Measurements from ENCODE around the gene PML.
"Not testable (repeated sequence)": the region's sequence is repeated elsewhere in the genome, so short reads cannot be mapped to it uniquely, and the experiment has no call there.

Gene PML

DNA sequence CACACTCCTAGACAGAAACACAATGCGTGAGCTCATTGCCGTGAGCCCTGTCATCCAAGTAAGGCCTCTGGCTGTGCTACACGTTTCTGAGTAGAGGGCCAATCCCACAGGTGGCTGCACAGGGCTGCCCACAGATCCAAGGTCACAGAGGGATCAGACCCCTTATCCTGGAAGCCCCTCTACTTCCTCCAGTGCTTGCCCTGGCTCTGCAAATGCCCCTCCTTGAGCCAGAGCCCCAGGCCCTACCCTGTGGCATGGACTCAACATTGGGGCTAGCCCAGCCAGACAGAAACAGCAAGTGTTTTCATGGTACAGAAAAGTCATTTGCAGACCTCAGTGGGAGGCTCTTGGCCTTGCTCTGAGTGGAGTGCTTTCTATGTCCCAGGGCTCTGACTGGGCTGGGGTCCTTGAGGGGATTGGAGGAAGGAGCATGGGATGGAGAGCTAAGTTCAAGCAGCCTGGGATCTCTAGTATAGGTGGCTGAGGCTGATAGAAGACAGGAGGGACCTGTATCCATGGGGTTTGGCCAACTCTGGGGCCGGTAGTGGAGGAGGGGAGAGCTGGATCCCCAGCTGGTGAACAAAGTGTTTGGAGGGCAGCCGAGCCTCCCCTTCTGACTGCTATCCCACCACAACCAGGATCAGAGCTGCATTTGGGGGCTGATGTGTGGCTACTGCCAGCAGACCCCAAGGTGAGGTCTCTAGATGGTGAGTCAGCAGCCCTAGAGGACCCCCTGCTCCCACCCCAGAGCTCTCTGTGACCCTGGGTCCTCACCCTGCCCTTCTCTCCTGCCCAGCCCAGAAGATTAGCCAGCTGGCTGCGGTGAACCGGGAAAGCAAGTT lies 49.1 kb downstream of the PML start:
- peak overlapping the region; percentile 41 for H3K27ac ChIP-seq (ENCODE audit: low read depth, low read length)
- peak overlapping the region in 2 of 5 donors; percentile 7 to 11 for H3K9ac ChIP-seq (ENCODE audit: low read length in 5 of 5)
- peaks cover 0 to 44% (median 23%) of the 10 kb centered on the region in 5 donors for H3K36me3 ChIP-seq (ENCODE audit: control insufficient read depth in 5 of 5, insufficient read depth in 5 of 5, low read length in 5 of 5)
- H3K4me3 ChIP-seq (ENCODE audit: low read depth in 1 of 5, low read length in 5 of 5) = peak overlapping the region in 1 of 5 donors; percentile 11
- peaks cover 24 to 89% (median 70%) of the 10 kb centered on the region in 5 donors for H3K4me1 ChIP-seq (ENCODE audit: control insufficient read depth in 5 of 5, insufficient read depth in 5 of 5, low read length in 5 of 5)
- no peaks in the 10 kb centered on the region for H3K9me3 ChIP-seq (ENCODE audit: control insufficient read depth in 5 of 5, low read length in 5 of 5)
- H3K27me3 ChIP-seq (ENCODE audit: control insufficient read depth in 5 of 5, insufficient read depth in 4 of 5, low read length in 5 of 5) = no peaks in the 10 kb centered on the region

- Histone ChIP-seq H3K27me3 (ENCODE audit: control insufficient read depth in 5 of 5, insufficient read depth in 4 of 5, low read length in 5 of 5) (no peaks in the 10 kb centered on the region), H3K27ac (ENCODE audit: low read depth, low read length) (peak overlapping the region; percentile 41), H3K4me3 (ENCODE audit: low read depth in 1 of 5, low read length in 5 of 5) (no peak overlapping the region), H3K9me3 (ENCODE audit: control insufficient read depth in 5 of 5, low read length in 5 of 5) (no peaks in the 10 kb centered on the region), H3K4me1 (ENCODE audit: control insufficient read depth in 5 of 5, insufficient read depth in 5 of 5, low read length in 5 of 5) (peaks cover 20 to 85% (median 63%) of the 10 kb centered on the region in 5 donors), H3K36me3 (ENCODE audit: control insufficient read depth in 5 of 5, insufficient read depth in 5 of 5, low read length in 5 of 5) (peaks cover 0 to 44% (median 23%) of the 10 kb centered on the region in 5 donors), H3K9ac (ENCODE audit: low read length in 5 of 5) (no peak overlapping the region)
Measured at GRCh38 chr15:74044267-74045110, 50.0 kb downstream of the PML start.

DNA sequence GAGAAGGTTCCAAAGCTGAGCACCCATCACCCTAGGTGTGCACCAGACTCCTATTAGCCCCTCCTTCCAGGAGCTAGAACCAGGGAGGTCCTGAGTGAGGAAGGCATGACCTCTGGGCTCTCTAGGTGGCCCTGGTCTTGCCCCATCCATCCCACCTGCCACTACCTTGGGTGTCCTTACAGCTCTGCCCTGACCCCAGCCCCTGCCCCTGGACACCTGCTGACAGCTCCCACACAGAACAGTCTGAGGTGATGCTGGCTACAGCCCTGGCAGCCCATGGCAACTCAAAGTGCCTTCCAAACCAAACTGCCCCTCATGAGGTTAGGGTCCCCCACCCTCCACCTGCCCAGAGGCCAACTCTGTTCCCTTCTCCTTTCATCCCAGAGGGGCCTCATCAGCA lies 50.7 kb downstream of the PML start:
- Histone ChIP-seq H3K27me3 (ENCODE audit: control insufficient read depth in 5 of 5, insufficient read depth in 4 of 5, low read length in 5 of 5) (no peaks in the 10 kb centered on the region), H3K9ac (ENCODE audit: low read length in 5 of 5) (no peak overlapping the region), H3K4me1 (ENCODE audit: control insufficient read depth in 5 of 5, insufficient read depth in 5 of 5, low read length in 5 of 5) (peaks cover 18 to 85% (median 60%) of the 10 kb centered on the region in 5 donors), H3K27ac (ENCODE audit: low read depth, low read length) (no peak overlapping the region), H3K9me3 (ENCODE audit: control insufficient read depth in 5 of 5, low read length in 5 of 5) (no peaks in the 10 kb centered on the region), H3K36me3 (ENCODE audit: control insufficient read depth in 5 of 5, insufficient read depth in 5 of 5, low read length in 5 of 5) (peaks cover 0 to 44% (median 23%) of the 10 kb centered on the region in 5 donors), H3K4me3 (ENCODE audit: low read depth in 1 of 5, low read length in 5 of 5) (no peak overlapping the region)

- H3K4me3 ChIP-seq (ENCODE audit: low read depth in 1 of 5, low read length in 5 of 5) = no peak overlapping the region
- peaks cover 15 to 85% (median 60%) of the 10 kb centered on the region in 5 donors for H3K4me1 ChIP-seq (ENCODE audit: control insufficient read depth in 5 of 5, insufficient read depth in 5 of 5, low read length in 5 of 5)
- H3K27me3 ChIP-seq (ENCODE audit: control insufficient read depth in 5 of 5, insufficient read depth in 4 of 5, low read length in 5 of 5) = no peaks in the 10 kb centered on the region
Measured at GRCh38 chr15:74045636-74046274, 51.2 kb downstream of the PML start.

GRCh38 chr15:74046275-74046674 lies 51.8 kb downstream of the PML start:
- Histone ChIP-seq H3K27ac (ENCODE audit: low read depth, low read length) (no peak overlapping the region), H3K36me3 (ENCODE audit: control insufficient read depth in 5 of 5, insufficient read depth in 5 of 5, low read length in 5 of 5) (peaks cover 0 to 41% (median 23%) of the 10 kb centered on the region in 5 donors)

More at GRCh38 chr15:74045636-74046274, 51.2 kb downstream of the PML start:
- Histone ChIP-seq H3K9me3 (ENCODE audit: control insufficient read depth in 5 of 5, low read length in 5 of 5) (no peaks in the 10 kb centered on the region), H3K27ac (ENCODE audit: low read depth, low read length) (no peak overlapping the region), H3K36me3 (ENCODE audit: control insufficient read depth in 5 of 5, insufficient read depth in 5 of 5, low read length in 5 of 5) (peaks cover 0 to 44% (median 23%) of the 10 kb centered on the region in 5 donors), H3K9ac (ENCODE audit: low read length in 5 of 5) (no peak overlapping the region)

GRCh38 chr15:74050127-74050526 lies 55.6 kb downstream of the PML start:
- Histone ChIP-seq H3K4me3 (ENCODE audit: low read depth in 1 of 5, low read length in 5 of 5) (peak overlapping the region in 1 of 5 donors; percentile 4), H3K27ac (ENCODE audit: low read depth, low read length) (peak overlapping the region; percentile 94), H3K9ac (ENCODE audit: low read length in 5 of 5) (no peak overlapping the region), H3K9me3 (ENCODE audit: control insufficient read depth in 5 of 5, low read length in 5 of 5) (no peaks in the 10 kb centered on the region), H3K36me3 (ENCODE audit: control insufficient read depth in 5 of 5, insufficient read depth in 5 of 5, low read length in 5 of 5) (peaks cover 0 to 5% (median 2%) of the 10 kb centered on the region in 5 donors), H3K4me1 (ENCODE audit: control insufficient read depth in 5 of 5, insufficient read depth in 5 of 5, low read length in 5 of 5) (peaks cover 17 to 81% (median 63%) of the 10 kb centered on the region in 5 donors), H3K27me3 (ENCODE audit: control insufficient read depth in 5 of 5, insufficient read depth in 4 of 5, low read length in 5 of 5) (no peaks in the 10 kb centered on the region)

More at GRCh38 chr15:74046275-74046674, 51.8 kb downstream of the PML start:
- H3K9me3 ChIP-seq (ENCODE audit: control insufficient read depth in 5 of 5, low read length in 5 of 5) = no peaks in the 10 kb centered on the region
- no peaks in the 10 kb centered on the region for H3K27me3 ChIP-seq (ENCODE audit: control insufficient read depth in 5 of 5, insufficient read depth in 4 of 5, low read length in 5 of 5)
- H3K4me1 ChIP-seq (ENCODE audit: control insufficient read depth in 5 of 5, insufficient read depth in 5 of 5, low read length in 5 of 5) = peaks cover 13 to 85% (median 58%) of the 10 kb centered on the region in 5 donors
- H3K9ac ChIP-seq (ENCODE audit: low read length in 5 of 5) = no peak overlapping the region
- no peak overlapping the region for H3K4me3 ChIP-seq (ENCODE audit: low read depth in 1 of 5, low read length in 5 of 5)

DNA sequence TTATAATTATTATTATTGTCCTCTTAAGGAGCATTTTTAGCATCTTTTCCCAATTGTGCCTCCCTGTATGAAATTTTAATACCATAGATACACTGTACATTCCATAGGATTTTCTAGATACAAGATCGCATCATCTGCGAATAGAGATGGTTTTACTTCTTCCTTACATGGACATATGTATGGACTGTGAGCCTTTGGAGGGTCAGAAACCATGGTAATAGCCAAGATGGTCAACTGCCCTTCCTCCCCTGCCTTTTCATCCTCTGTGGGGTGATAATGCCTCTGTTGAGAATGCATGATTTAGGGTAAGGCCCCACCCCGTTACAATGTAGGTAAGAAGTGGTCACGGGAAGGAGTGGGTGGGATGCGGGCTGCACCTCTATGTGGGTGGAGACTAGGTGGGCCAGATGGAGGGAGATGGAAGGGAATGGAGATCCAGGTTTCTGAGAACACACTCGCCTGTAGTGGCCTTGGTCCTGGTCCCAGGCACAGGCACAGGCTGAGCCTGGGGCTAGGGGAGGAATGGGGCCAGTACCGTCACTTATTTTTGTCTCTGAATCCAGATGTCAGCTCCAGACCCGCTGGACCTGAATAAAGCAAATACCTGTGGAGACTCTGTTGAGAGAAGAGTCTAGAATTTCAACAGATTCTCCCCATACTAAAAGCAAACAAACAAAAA lies 56.2 kb downstream of the PML start:
- peak overlapping the region in 4 of 5 donors; percentile 52 to 79 (median 58) for H3K9ac ChIP-seq (ENCODE audit: low read length in 5 of 5)
- no peaks in the 10 kb centered on the region for H3K27me3 ChIP-seq (ENCODE audit: control insufficient read depth in 5 of 5, insufficient read depth in 4 of 5, low read length in 5 of 5)
- peaks cover 17 to 76% (median 63%) of the 10 kb centered on the region in 5 donors for H3K4me1 ChIP-seq (ENCODE audit: control insufficient read depth in 5 of 5, insufficient read depth in 5 of 5, low read length in 5 of 5)
- no peaks in the 10 kb centered on the region for H3K9me3 ChIP-seq (ENCODE audit: control insufficient read depth in 5 of 5, low read length in 5 of 5)
- peak overlapping the region; percentile 94 for H3K27ac ChIP-seq (ENCODE audit: low read depth, low read length)
- peak overlapping the region in 4 of 5 donors; percentile 5 to 50 (median 20) for H3K4me3 ChIP-seq (ENCODE audit: low read depth in 1 of 5, low read length in 5 of 5)
- no peaks in the 10 kb centered on the region for H3K36me3 ChIP-seq (ENCODE audit: control insufficient read depth in 5 of 5, insufficient read depth in 5 of 5, low read length in 5 of 5)

- Histone ChIP-seq H3K9ac (ENCODE audit: low read length in 5 of 5) (peak overlapping the region in 1 of 5 donors; percentile 25), H3K4me1 (ENCODE audit: control insufficient read depth in 5 of 5, insufficient read depth in 5 of 5, low read length in 5 of 5) (peaks cover 17 to 59% (median 49%) of the 10 kb centered on the region in 5 donors), H3K27ac (ENCODE audit: low read depth, low read length) (peak overlapping the region; percentile 94)
- not testable (repeated sequence) for H3K36me3 ChIP-seq (ENCODE audit: control insufficient read depth in 5 of 5, insufficient read depth in 5 of 5, low read length in 5 of 5); H3K9me3 ChIP-seq (ENCODE audit: control insufficient read depth in 5 of 5, low read length in 5 of 5); H3K4me3 ChIP-seq (ENCODE audit: low read depth in 1 of 5, low read length in 5 of 5); H3K27me3 ChIP-seq (ENCODE audit: control insufficient read depth in 5 of 5, insufficient read depth in 4 of 5, low read length in 5 of 5)
Measured at GRCh38 chr15:74052271-74053260, 58.0 kb downstream of the PML start.
